Peyer's patch (tissue), 4 donors: ENCODE measurements around the gene WNT8A.

Experiments
- POLR2A ChIP-seq, 2 donors: fragments of 450-650 bp; IDR thresholded peaks; one replicate each; pipeline ENCODE4 v1.5.1; 2017; ENCODE audit warnings: antibody characterized with exemption in 2 of 2, mild to moderate bottlenecking in 2 of 2, moderate library complexity in 2 of 2
- TF ChIP-seq, protein P1 (sequence below), 6 experiments: fragments of 450-650 bp in 4 of 6; fragments of 200-600 bp in 2 of 6; sonication (generic) in 1 of 6; IDR thresholded peaks; one replicate each; pipeline ENCODE4 v1.5.1; 2017 to 2019; ENCODE audit warnings: antibody characterized with exemption in 6 of 6, mild to moderate bottlenecking in 3 of 6, moderate library complexity in 1 of 6

DNA sequence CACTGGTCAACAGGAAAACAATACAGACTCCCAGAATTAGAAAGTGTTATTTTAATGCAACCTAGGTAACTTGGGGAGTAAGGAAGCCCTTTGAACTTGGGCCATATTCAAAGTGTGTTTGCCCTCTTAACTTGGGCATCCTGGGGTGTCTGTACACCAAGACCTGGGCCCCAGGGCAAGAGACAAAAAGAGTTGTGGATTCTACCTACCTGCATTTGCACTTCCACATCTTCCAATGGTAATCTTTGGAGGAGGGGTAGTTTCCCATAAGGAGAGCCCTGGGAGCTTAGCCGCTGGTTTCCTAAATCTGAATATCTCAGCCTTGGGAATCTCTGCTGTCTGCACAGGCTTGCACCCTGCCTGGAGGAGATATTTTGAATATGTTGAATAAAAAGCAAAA is 8.5 kb downstream of the WNT8A start:
- TF ChIP-seq, protein P1, sequence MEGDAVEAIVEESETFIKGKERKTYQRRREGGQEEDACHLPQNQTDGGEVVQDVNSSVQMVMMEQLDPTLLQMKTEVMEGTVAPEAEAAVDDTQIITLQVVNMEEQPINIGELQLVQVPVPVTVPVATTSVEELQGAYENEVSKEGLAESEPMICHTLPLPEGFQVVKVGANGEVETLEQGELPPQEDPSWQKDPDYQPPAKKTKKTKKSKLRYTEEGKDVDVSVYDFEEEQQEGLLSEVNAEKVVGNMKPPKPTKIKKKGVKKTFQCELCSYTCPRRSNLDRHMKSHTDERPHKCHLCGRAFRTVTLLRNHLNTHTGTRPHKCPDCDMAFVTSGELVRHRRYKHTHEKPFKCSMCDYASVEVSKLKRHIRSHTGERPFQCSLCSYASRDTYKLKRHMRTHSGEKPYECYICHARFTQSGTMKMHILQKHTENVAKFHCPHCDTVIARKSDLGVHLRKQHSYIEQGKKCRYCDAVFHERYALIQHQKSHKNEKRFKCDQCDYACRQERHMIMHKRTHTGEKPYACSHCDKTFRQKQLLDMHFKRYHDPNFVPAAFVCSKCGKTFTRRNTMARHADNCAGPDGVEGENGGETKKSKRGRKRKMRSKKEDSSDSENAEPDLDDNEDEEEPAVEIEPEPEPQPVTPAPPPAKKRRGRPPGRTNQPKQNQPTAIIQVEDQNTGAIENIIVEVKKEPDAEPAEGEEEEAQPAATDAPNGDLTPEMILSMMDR (IDR thresholded peaks at IDR 0.05): no peak
- no peak for TF ChIP-seq POLR2A (IDR thresholded peaks at IDR 0.05)
